Cortex of kidney (tissue), 1 donor: ENCODE data around the gene FTO.

ENCODE experiments used
- DNase-seq: peaks from one replicate; lab custom pipeline; 2025; lab: John Stamatoyannopoulos, UW

FTO gene

GRCh38 chr16:53755026-53755910 lies 51.3 kb downstream of the FTO start:
- no peak for DNase-seq

GRCh38 chr16:53756275-53756996 lies 52.5 kb downstream of the FTO start:
- DNase-seq = no peak

- no peak for DNase-seq
Measured at GRCh38 chr16:53757971-53758609, 54.1 kb downstream of the FTO start.

GRCh38 chr16:53761962-53762703 lies 58.2 kb downstream of the FTO start:
- no peak for DNase-seq

GRCh38 chr16:53766304-53767016 lies 62.5 kb downstream of the FTO start:
- DNase-seq = no peak

GRCh38 chr16:53768167-53768566 lies 64.2 kb downstream of the FTO start:
- no peak for DNase-seq

GRCh38 chr16:53768593-53768992 lies 64.6 kb downstream of the FTO start:
- DNase-seq = no peak

- no peak for DNase-seq
Measured at GRCh38 chr16:53769185-53769584, 65.2 kb downstream of the FTO start.

- no peak for DNase-seq
Measured at GRCh38 chr16:53769787-53770186, 65.8 kb downstream of the FTO start.

- DNase-seq = no peak
Measured at GRCh38 chr16:53770641-53771040, 66.7 kb downstream of the FTO start.

- no peak for DNase-seq
Measured at GRCh38 chr16:53771655-53772497, 67.9 kb downstream of the FTO start.

- DNase-seq = no peak
Measured at GRCh38 chr16:53773150-53773846, 69.3 kb downstream of the FTO start.

- DNase-seq = no peak
Measured at GRCh38 chr16:53773881-53774280, 69.9 kb downstream of the FTO start.

GRCh38 chr16:53775106-53775820 lies 71.3 kb downstream of the FTO start:
- no peak for DNase-seq

GRCh38 chr16:53775821-53776431 lies 72.0 kb downstream of the FTO start:
- no peak for DNase-seq

- DNase-seq = no peak
Measured at GRCh38 chr16:53779186-53779585, 75.2 kb downstream of the FTO start.

GRCh38 chr16:53780051-53780450 lies 76.1 kb downstream of the FTO start:
- no peak for DNase-seq

- DNase-seq = no peak
Measured at GRCh38 chr16:53781023-53781605, 77.2 kb downstream of the FTO start.
